HG02884 (cell line): ENCODE data around the gene SCN4B.

ENCODE experiments used
- ATAC-seq: cut with Tn5 transposase; IDR thresholded peaks from one replicate; pipeline ENCODE4 v1.9.1; 2021; ENCODE audit warnings: mild to moderate bottlenecking, moderate library complexity; ENCODE audit not compliant: unreplicated experiment

The SCN4B gene

DNA sequence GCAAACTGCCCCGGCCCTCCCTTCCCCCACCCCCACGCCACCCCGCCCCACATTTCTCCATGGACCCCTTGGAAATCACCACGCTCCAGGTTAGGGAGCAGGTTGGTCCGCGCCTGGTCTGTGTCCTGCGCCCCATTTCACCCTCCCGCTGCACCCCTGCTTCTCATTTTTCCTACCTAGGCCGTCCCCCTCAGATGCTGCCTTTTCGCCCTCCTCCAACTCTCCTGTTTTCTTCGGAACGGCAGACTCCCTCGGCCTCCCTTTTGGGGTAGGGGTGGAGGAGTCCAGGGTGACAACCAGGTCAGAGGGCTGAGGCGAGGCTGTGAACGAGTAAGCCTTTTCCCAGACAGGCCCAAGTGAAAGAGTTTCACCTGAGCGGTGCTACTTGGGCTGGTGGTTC, 893 bp upstream of the SCN4B start:
- no peak for ATAC-seq

DNA sequence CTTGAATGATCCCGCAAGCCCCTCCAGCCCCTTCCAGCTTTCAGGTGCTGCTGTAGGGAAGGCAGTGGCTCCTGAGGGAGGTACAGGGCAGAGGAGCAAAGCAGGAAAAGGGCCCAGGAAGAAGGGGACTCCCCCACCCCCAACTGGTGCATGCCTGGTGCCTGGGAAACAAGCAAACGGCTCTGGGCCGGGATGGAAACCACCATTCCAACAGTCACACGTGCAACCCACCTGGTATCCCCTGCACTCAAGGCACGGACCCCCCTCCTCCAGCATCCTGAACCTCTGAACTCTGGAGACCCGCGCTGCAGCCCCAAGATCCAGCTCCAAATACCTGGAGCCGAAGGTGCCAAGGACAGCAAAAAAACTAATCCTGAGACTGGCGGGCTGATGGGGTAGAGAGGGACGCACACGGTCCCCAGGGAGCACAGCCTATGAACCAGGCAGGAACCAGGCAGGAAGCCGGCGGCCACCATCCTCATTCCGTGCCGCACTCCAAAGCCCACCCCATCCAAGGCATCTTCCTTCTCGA, 537 bp downstream of the SCN4B start:
- no peak for ATAC-seq

DNA sequence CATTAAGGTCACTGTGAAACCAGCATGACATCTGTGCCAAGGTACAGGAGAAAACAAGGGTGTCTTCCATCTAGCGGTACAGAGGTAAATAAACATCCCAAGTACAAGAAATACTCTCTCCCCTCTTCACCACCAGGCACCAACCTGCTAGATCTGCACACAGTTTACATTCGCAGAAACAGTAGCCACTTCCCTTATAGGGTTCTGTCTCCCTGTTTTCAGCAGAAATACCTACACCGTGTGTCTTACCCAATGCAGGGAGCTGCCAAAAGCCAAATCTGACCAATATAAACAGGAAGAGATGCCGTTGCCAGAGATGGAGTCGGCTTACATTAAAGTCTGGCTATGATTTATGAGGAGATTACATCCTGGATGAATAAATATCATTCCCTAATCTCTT, 1.2 kb downstream of the SCN4B start:
- no peak for ATAC-seq

DNA sequence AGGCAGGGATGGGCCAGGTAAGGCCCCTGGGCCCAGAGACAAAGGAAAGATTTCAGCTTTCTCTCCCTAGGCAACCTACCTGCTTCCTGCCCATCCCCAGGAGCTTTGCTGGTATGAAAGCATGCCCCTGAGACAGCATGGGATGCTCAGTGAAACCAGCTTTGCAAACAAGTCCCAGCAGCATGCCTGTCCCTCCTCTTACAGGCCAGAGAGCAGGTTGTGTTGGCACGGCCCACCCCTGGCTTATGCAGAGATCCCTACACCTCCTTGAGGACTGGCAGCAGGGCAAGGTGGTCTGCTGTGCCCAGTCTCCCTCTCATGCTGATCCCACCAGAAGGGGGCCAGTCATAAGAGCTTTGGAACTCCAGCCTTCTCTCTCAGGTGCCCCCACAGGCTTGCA, 3.1 kb downstream of the SCN4B start:
- no peak for ATAC-seq

DNA sequence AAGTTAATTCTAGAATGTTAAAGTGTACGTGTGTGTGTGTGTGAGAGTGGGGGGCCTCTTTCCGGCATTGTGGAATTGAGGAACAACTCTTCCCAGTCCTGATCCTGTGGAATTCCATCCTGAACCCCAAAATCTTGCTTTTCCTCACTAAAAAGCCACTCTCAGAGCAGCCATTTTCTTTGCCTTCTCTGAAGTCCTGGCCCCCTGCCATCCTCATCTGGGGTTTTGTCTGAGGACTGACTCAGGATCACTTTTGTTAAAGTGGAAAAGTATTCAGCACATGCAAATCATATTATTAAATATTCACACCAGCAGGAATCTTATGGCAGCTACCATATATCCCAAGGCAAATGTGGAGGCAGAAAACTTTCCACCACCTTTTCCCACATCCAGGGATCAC, 3.8 kb downstream of the SCN4B start:
- ATAC-seq, result no peak

DNA sequence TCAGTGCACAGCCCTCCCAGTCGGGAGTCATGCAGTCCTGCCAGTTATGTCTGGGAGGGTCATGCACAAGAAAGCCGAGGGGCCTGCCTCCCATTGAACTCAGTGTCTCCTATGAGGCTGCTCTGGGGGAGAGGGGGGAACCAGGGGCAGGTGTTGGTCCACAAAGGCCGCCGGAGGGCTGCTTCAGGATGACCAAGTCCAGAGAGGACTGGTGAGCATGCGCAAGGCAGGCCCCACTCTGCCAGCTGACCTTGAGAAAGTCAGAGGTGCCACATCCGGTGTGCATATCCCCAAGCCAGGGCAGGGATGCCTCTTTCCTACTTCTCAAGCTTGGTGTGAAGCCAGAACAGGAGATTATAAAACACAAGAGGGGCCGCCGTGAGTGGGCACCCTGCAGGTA, 4.4 kb downstream of the SCN4B start:
- no peak for ATAC-seq

DNA sequence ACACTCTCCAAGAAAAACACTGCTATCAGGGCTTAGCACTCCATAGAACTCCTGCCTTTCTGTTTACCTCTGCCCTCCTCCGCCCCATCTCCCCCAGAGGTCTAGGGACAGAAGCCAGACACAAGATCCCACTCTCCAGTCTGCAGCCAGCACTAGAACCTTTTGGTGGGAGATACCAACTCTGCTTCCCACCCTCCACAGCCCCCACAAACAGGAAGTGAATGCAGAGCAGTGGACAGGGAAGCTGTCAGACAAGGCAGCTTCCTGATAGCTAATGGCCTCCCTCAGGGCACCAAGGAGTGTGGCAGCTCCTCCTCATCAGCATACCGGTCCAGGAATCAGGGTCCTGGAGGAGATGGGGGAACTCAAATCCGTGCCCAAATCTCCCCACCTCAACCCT, 5.1 kb downstream of the SCN4B start:
- no peak for ATAC-seq

DNA sequence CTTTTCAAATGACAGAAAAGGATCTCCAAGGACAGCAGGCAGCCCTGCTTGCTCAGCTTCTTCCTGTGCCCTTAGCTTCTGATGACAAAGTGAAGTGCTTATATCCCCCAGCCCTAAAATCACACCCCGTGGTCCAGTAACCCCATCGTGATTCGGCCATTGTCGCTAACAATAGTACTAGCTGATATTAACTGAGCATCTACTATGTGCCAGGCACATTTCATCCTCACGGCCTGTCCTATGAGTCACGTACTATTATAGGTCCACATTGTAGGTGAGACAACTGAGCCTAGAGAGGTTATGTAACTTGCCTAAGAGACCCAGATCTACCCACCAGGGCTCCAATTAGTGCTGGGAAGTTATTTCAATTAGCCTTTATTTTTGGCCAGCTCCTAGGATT, 6.1 kb downstream of the SCN4B start:
- no peak for ATAC-seq

DNA sequence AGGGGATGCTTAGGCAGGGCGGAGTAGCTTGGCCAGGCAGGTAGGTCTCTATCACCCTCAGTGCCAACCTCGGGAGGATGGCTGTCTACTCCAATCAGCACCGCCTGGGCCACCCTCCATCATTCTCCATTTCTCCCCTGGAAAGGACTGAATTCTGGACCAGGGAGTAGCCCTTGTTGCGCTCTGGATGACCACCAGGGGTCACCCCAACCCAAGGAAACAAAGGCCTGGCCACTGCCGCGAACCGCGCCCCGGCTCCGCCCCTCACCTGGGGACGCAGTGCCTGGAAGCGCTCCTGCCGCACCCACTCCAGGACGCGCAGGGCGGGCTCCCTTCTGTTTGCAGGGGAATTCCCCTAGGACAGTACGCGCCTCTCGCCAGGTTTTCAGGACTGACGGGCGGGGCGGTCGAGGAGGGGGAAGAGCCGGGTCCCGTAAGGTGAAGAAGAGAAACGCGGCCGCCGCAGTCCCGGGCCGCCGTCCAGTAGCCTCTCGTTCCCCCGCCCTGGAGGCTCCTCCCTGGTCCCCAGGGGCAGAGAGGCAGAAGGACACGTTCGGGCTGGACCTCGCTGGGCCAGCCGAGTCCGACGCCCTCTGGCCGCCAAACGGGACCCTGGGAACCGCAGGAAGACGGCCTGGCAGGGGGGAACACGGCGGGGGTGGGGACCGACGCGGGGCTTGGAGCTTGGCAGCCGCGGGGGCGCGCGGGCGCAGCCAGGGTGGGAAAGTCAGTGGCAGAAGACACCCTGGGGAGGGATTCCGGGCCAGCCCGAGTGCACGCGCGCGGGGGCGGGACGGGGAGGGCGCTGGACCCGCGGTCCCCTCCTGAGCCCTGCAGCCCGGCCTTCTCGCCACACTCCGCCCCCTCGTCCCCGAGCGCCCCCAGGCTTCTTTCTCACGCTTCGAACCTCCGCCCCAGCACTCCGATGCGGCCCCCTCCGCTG, 7.1 kb downstream of the SCN4B start:
- no peak for ATAC-seq

DNA sequence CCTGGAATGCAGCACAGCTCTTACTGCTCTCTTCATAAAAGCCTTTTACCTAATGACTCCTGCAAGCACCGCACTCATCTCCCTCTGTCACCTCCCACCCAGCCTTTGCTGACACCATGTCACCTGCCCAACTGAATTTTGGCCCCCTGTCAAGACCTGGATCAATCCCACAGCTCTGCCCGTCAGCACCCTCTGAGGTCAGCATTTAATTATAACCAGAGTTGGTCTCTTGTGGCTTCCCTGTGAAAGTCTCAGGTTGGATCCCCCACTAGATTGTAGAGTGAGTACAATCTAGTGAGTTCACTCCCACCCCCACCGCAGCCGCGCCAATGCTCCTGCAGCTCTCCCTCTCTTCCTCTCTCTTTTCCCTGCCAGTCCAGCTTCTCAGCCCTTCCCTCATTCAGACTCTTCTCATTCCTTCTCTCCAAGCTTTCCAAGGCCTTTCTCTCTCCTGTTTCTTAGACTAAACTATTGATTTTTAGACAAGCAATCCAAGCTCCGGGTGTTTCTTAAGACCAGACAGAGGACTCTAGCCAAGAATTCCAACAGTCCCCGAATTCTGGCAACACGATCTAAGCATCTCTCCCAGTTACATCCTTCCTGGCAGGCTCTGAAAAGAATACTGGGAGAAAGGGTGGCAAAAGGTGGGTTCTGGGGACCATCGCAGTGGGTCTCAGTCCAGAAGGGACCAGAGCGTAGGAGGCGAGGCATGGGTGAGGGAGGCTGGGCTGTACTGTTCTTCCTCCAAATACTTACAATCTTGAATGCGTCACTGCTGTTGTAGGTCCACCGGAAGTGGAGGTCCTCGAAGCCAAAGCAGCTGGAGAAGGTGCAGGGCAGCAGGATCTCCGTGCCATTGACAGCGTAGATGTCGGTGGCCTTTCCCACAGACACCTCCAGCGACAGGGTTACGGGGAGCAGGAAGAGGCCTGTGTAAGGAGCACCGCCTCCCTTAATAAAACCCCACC, 8.0 kb downstream of the SCN4B start:
- ATAC-seq, result no peak

DNA sequence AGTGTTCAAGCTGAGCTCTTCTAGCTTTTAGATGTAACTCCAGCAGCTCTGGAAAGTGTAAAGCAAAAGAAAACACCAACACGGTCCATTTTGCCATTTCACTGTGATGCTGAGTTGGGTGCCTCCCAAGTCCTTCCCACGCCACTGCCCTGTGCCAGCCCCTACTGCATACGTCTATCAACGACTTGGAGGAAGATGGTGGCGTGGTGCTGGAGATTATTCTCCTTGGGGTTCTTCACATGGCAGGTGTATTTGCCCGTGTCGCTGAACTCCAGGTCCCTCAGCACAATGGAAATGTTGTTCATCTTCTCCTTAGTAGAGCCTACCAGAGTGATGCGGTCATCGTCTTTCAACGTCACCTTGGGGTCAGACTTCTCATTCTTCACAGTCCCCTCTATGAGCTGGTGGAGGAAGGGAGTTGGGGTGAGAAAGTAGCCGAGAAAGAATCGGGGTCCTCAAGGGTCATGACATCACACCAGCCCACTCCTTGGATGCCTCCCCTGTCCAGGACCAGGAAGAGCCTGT, 8.9 kb downstream of the SCN4B start:
- ATAC-seq, result no peak

DNA sequence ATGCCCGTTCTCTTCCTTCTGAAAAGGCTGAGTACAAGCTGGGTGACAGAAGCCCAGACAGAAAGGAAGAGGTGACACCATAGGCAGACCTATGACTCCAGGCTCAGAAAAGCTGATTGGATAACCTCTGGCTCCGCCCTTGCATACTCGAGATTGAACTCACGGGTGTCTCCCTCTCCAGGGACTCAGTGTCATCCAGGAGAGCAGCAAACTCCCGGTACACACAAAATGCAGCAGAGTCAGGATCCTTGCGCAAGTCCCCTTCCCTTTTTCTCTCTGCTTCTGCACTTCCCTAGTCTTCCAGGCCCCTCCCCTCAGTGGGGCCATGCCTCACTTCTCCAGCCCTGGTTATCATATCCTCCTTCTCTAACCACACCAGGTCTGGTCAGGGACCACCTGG, 9.8 kb downstream of the SCN4B start:
- ATAC-seq, result no peak

DNA sequence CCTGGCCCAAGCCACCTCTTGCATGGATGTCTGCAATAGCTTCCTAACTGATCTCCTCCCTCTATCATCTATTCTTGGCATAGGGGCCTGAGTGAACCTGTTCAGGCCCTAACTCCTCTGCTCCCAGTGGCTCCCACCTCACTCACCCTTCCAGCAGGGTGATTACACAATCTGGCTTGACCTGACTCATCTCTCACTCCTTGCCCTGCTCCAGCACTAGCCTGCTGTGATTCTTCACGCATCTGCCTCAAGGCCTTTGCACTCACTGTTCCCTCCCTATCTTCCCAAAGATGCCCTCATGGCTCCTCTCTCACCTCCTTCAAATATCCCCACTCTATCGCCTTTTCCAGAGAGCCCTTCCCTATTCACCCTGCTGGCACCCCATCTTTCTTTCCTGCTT, 10.5 kb downstream of the SCN4B start:
- no peak for ATAC-seq

DNA sequence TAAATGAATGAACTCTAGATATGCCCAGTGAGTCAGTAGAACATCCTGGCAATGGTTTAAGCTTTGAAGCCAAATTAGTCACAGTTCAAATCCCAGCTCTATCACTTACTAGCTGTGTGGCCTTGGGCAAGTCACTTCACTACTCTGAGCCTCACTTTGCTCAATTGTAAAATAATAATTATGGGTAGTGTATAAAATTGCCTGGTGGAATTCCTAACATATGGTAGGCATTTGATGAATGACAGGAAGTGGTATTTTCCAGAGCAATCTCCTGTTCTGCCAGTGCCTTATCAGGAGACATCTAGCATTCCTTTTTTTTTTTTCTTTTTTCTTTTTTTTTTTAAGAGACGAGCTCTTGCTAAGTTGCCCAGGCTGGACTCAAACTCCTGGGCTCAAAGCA, 13.0 kb downstream of the SCN4B start:
- ATAC-seq, result no peak

DNA sequence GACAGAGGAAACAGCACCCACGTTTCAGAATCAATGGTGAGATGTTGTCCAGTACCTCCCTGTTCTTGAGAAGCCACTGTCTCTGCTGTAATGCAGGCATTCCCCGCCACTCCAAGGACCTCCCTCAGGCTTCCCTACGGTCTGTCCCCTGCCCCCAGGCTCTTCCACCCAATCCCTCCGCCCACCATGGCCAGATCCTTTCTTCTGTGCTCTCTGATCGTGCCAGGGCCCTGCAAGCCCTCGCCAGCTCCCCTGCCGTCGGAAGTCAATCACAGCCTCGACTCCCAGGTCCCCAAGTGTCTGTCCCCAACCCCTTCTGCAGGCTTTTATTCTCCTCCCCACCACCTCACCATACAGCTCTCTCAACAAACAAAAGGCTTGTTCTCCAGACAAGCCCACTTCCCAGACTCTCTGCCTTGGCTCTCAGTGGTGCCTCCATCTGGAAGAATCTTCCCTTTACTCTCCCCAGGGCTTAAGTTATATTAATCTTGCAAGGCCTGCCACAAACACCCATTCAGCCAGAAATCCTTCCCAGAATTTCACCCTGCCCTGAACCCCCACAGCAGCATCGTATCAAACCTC, 13.7 kb downstream of the SCN4B start:
- no peak for ATAC-seq

DNA sequence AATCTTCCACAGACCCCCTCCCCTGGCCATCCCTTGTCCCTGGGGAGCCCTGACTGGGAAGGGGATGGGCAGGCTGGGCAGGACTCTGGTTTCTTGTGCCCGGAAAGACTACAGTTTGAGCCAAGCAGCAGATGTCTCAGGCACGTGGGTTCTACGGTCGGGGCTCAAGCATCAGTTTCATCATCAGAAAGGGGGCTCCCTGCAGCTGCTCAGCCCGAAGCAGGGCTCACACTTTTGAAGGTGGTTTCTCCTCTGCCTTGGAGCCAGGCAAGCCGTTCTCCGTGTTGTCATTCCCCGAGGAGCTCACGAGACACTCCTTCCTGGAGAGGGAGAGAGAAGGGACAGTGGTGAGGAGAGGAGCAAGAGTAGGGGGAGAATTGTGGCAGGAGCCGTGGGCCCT, 15.8 kb downstream of the SCN4B start:
- ATAC-seq, result no peak

DNA sequence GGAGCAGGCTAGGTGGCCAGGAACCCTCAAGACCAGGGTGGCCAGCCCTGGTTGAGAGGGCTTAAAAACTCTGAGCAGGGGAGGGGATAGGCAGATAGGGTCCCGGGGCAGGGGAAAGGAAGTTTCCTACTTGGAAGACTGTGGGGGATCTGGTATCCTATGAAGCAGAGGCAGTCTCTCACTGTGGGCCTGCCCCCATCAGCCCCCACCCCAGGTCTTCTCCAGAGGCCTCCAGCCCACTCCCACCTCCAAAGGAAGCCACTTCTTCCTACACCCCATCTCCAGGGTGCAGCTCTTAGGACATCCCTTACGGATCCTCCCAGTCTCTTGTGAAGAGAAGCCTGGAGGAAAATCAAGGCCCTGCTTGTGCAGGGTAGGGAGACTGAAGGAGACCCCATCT, 16.3 kb downstream of the SCN4B start:
- ATAC-seq, result no peak

DNA sequence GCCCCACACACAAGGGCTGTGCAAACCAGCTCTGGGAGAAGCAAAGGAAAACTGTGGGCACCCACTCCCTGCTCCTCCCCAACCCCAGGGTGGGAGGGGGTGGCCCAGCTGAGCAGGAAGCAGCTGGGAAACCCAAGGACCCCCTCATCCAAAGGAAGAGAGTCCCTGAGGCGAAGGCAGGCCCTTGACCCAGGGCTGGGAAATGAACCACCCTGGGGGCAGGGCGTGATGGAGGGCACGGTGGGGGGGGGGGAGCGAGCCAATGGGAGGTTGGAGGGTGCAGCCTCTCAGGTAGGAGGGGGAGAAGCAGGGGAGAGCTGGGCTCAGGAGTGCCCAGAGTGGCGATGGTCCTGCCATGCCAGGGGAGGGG, 16.8 kb downstream of the SCN4B start:
- ATAC-seq, result no peak

DNA sequence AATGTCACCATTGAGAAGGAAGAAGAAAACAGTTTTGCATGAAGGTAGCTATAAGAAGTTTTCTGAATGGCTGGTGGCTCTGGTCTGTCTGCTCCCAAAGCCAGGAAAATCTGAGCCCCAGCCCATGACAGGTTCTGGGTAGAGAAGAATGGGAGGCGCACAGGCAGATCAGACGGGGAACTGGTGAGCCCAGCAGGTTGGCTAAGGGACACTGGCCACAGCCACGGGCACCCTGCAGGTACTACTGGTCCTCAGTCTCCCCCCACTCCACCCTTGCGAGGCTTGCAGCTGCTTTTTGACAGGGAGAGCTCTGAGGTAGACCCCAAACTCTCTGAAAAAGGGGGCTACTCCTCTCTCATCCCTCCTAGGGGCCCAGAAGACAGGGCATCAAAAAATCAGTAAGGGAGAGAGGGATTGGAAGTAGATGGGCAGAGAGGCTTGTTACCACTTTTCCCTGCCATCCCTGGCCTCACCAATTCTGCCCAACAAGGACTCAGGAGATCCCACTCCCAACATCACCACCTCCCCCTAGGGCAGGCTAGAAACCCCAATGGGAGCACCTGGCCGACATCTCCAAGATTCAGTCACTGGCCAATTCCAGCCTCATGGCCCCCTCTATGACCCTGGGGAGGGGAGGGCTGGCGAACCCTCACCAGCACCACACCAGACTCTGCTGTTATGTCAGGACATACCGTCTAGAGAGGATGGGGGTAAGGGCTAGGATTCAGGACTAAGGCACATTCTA, 17.4 kb downstream of the SCN4B start:
- no peak for ATAC-seq

DNA sequence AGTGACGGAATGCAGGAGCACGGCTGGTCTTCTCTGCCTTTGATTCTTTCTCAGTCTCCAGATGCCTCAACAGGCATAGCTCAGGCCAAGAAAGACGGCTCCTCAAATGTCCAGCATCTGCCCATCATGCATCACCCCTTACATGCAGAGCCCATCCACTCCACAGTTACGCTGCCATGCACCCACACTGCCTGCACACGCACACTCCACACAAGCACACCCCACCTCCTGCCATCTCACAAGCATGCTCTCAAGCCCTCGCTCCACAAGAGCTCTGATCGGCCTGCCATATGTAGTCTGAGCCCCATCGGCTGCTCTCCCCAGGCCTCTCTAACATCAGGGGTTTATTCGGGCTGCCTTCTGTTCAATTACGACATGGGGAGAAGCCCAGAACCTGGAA, 18.8 kb downstream of the SCN4B start:
- ATAC-seq, result no peak
